HepG2 (cell line): ENCODE results near the gene RAD51. TPM values are rescaled to one million over a fixed set of nuclear protein-coding genes. Genes with fewer than 3 reads are reported as not detected.

ENCODE experiments used
- ATAC-seq: fragments of 200-7000 bp; cut with Tn5 transposase; 3 replicates; pipeline ENCODE4 v1.9.1; 2020; ENCODE audit warnings: mild to moderate bottlenecking, moderate library complexity
- BruUV-seq: library from RNA; stranded (reverse); fragments of 400-500 nt; replicated peaks from 2 replicates; lab custom pipeline; 2021; lab: Mats Ljungman, UMichigan
- CTCF ChIA-PET: fragments of 300-600 bp; formaldehyde crosslinking; extraction: SDS; loops from one replicate; lab custom pipeline; 2021; ENCODE audit warnings: low total read pairs, inconsistent platforms, low intra/inter-chr PET ratio; lab: Yijun Ruan, JAX
- POLR2A ChIA-PET: fragments of 350-600 bp; sonication (Branson Sonifier 250); formaldehyde crosslinking; loops from one replicate; lab custom pipeline; 2020; ENCODE audit warnings: antibody characterized with exemption, inconsistent platforms; lab: Yijun Ruan, JAX
- DNase-seq: peaks from one replicate; pipeline ENCODE4 v3.0.0-alpha.2; 2015; ENCODE audit warnings: low spot score
- FAIRE-seq: peaks from 3 replicates; lab custom pipeline; 2011; peaks lifted over from hg19 to GRCh38; lab: Jason Lieb, UNC
- H2AFZ ChIP-seq: one replicate; pipeline ENCODE4 v1.6.1; 2011; ENCODE audit warnings: low read length, inconsistent platforms
- H3K27ac ChIP-seq: fragments of 300-600 bp; 3 replicates; pipeline ENCODE4 v1.8.0; 2011; ENCODE audit warnings: mixed run types, mild to moderate bottlenecking, mixed read lengths, low read length, inconsistent platforms; ENCODE audit not compliant: insufficient read depth; ENCODE audit errors: extremely low read length
- H3K27me3 ChIP-seq, 2 experiments: fragments of 200-600 bp in 1 of 2; 2 replicates in 1 of 2; 3 replicates in 1 of 2; pipeline versions ENCODE4 v1.6.0 to v1.8.0; 2011; ENCODE audit warnings: low read length in 2 of 2, mild to moderate bottlenecking in 2 of 2, moderate library complexity in 2 of 2, inconsistent platforms in 1 of 2; ENCODE audit not compliant: insufficient read depth in 2 of 2, control insufficient read depth in 1 of 2
- H3K36me3 ChIP-seq, 2 experiments: fragments of 200-600 bp in 1 of 2; replicated peaks in 1 of 2; 2 replicates in 1 of 2; 3 replicates in 1 of 2; pipeline versions ENCODE4 v1.5.1 to v1.8.0; 2011; ENCODE audit warnings: low read length in 2 of 2, inconsistent platforms in 1 of 2; ENCODE audit not compliant: insufficient read depth in 2 of 2, control insufficient read depth in 1 of 2
- H3K4me1 ChIP-seq: 2 replicates; pipeline ENCODE4 v1.5.1; 2012; ENCODE audit warnings: low read length, inconsistent platforms; ENCODE audit not compliant: insufficient read depth
- H3K4me2 ChIP-seq: 2 replicates; pipeline ENCODE4 v1.6.0; 2011; ENCODE audit warnings: low read depth, low read length, inconsistent platforms
- H3K4me3 ChIP-seq, 3 experiments: fragments of 200-600 bp in 1 of 3; sonication (generic), shearing (Covaris generic) in 1 of 3; replicated peaks in 1 of 3; 2 replicates each; pipeline ENCODE4 v1.5.1; 2011 to 2016; ENCODE audit warnings: low read length in 3 of 3, inconsistent platforms in 2 of 3, low read depth in 2 of 3, mild to moderate bottlenecking in 2 of 3, control low read depth in 1 of 3, mixed read lengths in 1 of 3; ENCODE audit not compliant: insufficient read depth in 1 of 3
- H3K79me2 ChIP-seq: one replicate; pipeline ENCODE4 v1.6.1; 2011; ENCODE audit warnings: low read length, inconsistent platforms; ENCODE audit not compliant: insufficient read depth
- H3K9ac ChIP-seq: 2 replicates; pipeline ENCODE4 v1.6.0; 2011; ENCODE audit warnings: mild to moderate bottlenecking, low read depth, low read length, inconsistent platforms; ENCODE audit not compliant: insufficient read depth
- H3K9me3 ChIP-seq: 2 replicates; pipeline ENCODE4 v1.5.1; 2012; ENCODE audit warnings: mild to moderate bottlenecking, low read length
- H4K20me1 ChIP-seq: 2 replicates; pipeline ENCODE4 v1.6.0; 2011; ENCODE audit warnings: inconsistent platforms, mild to moderate bottlenecking, low read length, moderate library complexity; ENCODE audit not compliant: insufficient read depth
- AGO2 ChIP-seq: fragments of 200-400 bp; formaldehyde crosslinking; optimal IDR thresholded peaks from 2 replicates; pipeline ENCODE3; 2017; ENCODE audit warnings: mild to moderate bottlenecking, low read depth, low read length, moderate library complexity
- ATF1 ChIP-seq: IDR thresholded peaks from 2 replicates; pipeline ENCODE4 v1.6.1; 2016; ENCODE audit warnings: mild to moderate bottlenecking, control low read depth
- FOSL2 ChIP-seq: sonication (generic); formaldehyde crosslinking; IDR thresholded peaks from 2 replicates; pipeline ENCODE4 v1.4.0; 2020; ENCODE audit warnings: missing genetic modification reagents
- HNRNPUL1 ChIP-seq: fragments of 200-400 bp; formaldehyde crosslinking; IDR thresholded peaks from 2 replicates; pipeline ENCODE4 v1.6.1; 2017; ENCODE audit warnings: low read depth, mild to moderate bottlenecking, low read length, moderate library complexity
- MLLT10 ChIP-seq: sonication (generic); formaldehyde crosslinking; IDR thresholded peaks from 2 replicates; pipeline ENCODE4 v1.4.0; 2020; ENCODE audit warnings: missing genetic modification reagents
- NCOA1 ChIP-seq: sonication (generic); formaldehyde crosslinking; IDR thresholded peaks from 2 replicates; pipeline ENCODE4 v1.9.0; 2021; ENCODE audit warnings: missing genetic modification reagents
- PHF20 ChIP-seq: sonication (generic); formaldehyde crosslinking; IDR thresholded peaks from 2 replicates; pipeline ENCODE4 v1.5.0; 2020; ENCODE audit warnings: mild to moderate bottlenecking, missing genetic modification reagents
- PHF21A ChIP-seq: sonication (generic); formaldehyde crosslinking; IDR thresholded peaks from 2 replicates; pipeline ENCODE4 v1.5.0; 2020; ENCODE audit warnings: mild to moderate bottlenecking, missing genetic modification reagents
- ZNF12 ChIP-seq: sonication (generic); formaldehyde crosslinking; IDR thresholded peaks from 2 replicates; pipeline ENCODE4 v1.5.0; 2020; ENCODE audit warnings: missing genetic modification reagents
- ZNF549 ChIP-seq: sonication (generic); formaldehyde crosslinking; IDR thresholded peaks from 2 replicates; pipeline ENCODE4 v1.5.0; 2020; ENCODE audit warnings: missing genetic modification reagents
- ZNF766 ChIP-seq: sonication (generic); formaldehyde crosslinking; IDR thresholded peaks from 2 replicates; pipeline ENCODE4 v1.5.0; 2020; ENCODE audit warnings: missing genetic modification reagents, borderline replicate concordance
- ZNF772 ChIP-seq: sonication (generic); formaldehyde crosslinking; IDR thresholded peaks from 2 replicates; pipeline ENCODE4 v1.5.0; 2020; ENCODE audit warnings: mild to moderate bottlenecking, missing genetic modification reagents
- ZNF780A ChIP-seq: sonication (generic); formaldehyde crosslinking; IDR thresholded peaks from 2 replicates; pipeline ENCODE4 v1.8.0; 2022; ENCODE audit warnings: mild to moderate bottlenecking, missing genetic modification reagents, moderate library complexity
- ZNF781 ChIP-seq: sonication (generic); formaldehyde crosslinking; IDR thresholded peaks from 2 replicates; pipeline ENCODE4 v1.5.1; 2020; ENCODE audit warnings: borderline replicate concordance, mild to moderate bottlenecking, missing genetic modification reagents; ENCODE audit errors: not compliant biosample characterization
- WGBS: methylation state at CpG from one replicate; pipeline ENCODE4 v1.1.6; 2017; ENCODE audit warnings: low lambda C conversion rate; 5-methylcytosine and 5-hydroxymethylcytosine counted together
- in situ Hi-C: cut with HindIII; loops from 2 replicates; pipeline ENCODE4 v1.10.0; 2017; ENCODE audit warnings: low pct_unique_long_range_greater_than_20kb; ENCODE audit not compliant: extremely low pct_ligation_motif_present
- intact Hi-C: fragments of 100-400 bp; cut with micrococcal nuclease; formaldehyde crosslinking; loops from one replicate; pipeline ENCODE4 v1.10.0; 2022; ENCODE audit not compliant: unreplicated experiment
- polyA plus RNA-seq, 8 experiments: library from polyadenylated mRNA; depleted of rRNA in 3 of 8; stranded (reverse) in 7 of 8; unstranded in 1 of 8; fragments of >200 nt; fragmentation: Illumina TruSeq in 4 of 8; extraction: Trizol in 4 of 8; gene quantifications; 2 replicates each; pipeline versions ENCODE4 v1.2.1 to v1.2.3, GENCODE V29; 2011 to 2016; ENCODE audit warnings: low read depth in 4 of 8, missing spikeins in 1 of 8, mixed read lengths in 1 of 8; ENCODE audit not compliant: insufficient read depth in 1 of 8
- total RNA-seq, 5 experiments: library from RNA; depleted of rRNA; stranded (reverse); fragments of >200 nt; fragmentation: Illumina TruSeq; extraction: Trizol; gene quantifications; 2 replicates each; pipeline ENCODE4 v1.2.3, GENCODE V29; 2016; ENCODE audit warnings: low read depth in 1 of 5
- TF ChIP-seq, protein P1 (sequence below): sonication (generic); formaldehyde crosslinking; IDR thresholded peaks from 2 replicates; pipeline ENCODE4 v1.4.0; 2020; ENCODE audit warnings: missing genetic modification reagents, borderline replicate concordance
- TF ChIP-seq, protein P2 (sequence below): sonication (generic); formaldehyde crosslinking; IDR thresholded peaks from 2 replicates; pipeline ENCODE4 v1.5.1; 2020; ENCODE audit warnings: mild to moderate bottlenecking, missing genetic modification reagents, borderline replicate concordance
- TF ChIP-seq, protein P3 (sequence below): sonication (generic); formaldehyde crosslinking; IDR thresholded peaks from 2 replicates; pipeline ENCODE4 v1.4.0; 2020; ENCODE audit warnings: missing genetic modification reagents
- TF ChIP-seq, protein P4 (sequence below): IDR thresholded peaks from 2 replicates; pipeline ENCODE4 v1.6.1; 2016; ENCODE audit warnings: control low read depth

The RAD51 gene
- total and polyA plus RNA-seq, 2 of the 13 experiments (the other 11 are each of a cell fraction or from before 2014, with no cell fraction given): 8.5 to 12.8 TPM

DNA sequence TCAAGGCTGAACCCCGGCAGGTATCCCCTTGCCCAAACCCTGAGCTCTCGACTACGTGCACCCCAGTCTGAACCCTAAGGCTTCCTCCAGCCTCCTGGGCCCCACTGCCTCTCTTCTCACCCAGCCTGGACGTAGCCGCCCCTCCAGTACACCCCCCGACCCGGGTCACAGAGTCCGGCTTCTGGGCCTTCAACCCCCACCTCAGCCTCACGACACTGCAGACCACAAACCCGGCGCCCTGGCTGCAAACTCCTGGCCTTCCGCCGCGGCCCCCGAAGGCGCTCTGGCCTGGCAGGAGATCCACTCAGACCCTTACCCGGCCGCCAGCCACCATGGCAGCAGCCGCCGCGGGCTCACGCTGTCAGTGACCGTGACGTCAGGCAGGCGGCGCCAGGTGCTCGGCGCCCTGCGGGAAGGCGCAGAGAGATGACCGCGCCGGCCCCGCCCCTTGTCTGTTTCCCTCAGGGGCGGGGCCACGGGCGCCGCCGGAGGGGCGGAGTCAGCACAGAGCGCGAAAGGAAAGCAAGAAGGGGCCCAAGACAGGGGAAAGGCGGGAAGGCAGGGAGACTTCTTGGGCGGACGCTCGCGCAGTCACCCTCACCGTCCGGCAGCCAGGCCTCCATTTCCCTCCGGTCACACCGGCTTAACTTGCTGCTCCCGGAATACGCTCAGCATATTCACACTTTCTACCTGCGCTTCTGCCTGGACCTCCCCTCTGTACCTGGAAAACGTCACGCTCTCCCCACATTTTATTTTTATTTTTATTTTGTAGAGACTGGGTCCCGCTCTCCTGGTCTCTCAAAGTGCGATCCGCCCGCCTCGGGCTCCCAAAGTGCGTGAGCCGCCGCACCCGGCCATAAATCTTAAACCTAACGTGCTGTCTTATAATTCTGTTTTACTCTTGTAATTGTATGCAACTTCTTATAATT lies 60.2 kb downstream of the RAD51 start, which contains the start of gene RMDN3:
Gene RMDN3 (minus strand): TSS at position 372 of the 929 bp plus-strand sequence. CDS start 471 bp downstream, outside the sequence.
- Histone ChIP-seq H3K27ac (peak within 1 kb of the TSS; percentile 84), H3K36me3 (peaks cover 8 to 19% of the 10 kb centered on the region in 2 experiments), H4K20me1 (no peaks in the 10 kb centered on the region), H3K9me3 (no peaks in the 10 kb centered on the region), H3K9ac (peak within 1 kb of the TSS; percentile 87), H3K4me2 (peak within 1 kb of the TSS; percentile 84), H3K27me3 (no peaks in the 10 kb centered on the region), H3K4me1 (peaks cover 54% of the 10 kb centered on the region), H2AFZ (no peak within 1 kb of the TSS), H3K4me3 (peak within 1 kb of the TSS; percentile 83 to 98 (median 89)), H3K79me2 (peaks cover 30% of the 10 kb centered on the region)
- POLR2A ChIA-PET: no interaction called here
- ATAC-seq: peak; percentile 87
- CTCF ChIA-PET: no interaction called here
- WGBS: 37% methylated on average over 17 of the region's 66 CpGs
- DNase-seq: peak; percentile 77
- intact Hi-C loops (loop anchor here (10.0 kb wide), 1 partner anchor 160 kb away; the partner anchor contains the start of gene KNL1), in situ Hi-C loops (no loop called here)
- BruUV-seq: TSS peak; percentile 100
- FAIRE-seq: no peak
- TF ChIP-seq ZNF781 (CRISPR knock-in tag) (no peak), FOSL2 (CRISPR knock-in tag) (no peak; the same call in 1 of the 2 replicates), ZNF772 (CRISPR knock-in tag) (no peak), ZNF549 (CRISPR knock-in tag) (no peak), ZNF12 (CRISPR knock-in tag) (no peak), PHF20 (CRISPR knock-in tag) (peak; percentile 92), PHF21A (CRISPR knock-in tag) (no peak), HNRNPUL1 (peak; percentile 85; the same call in 1 of the 2 replicates), AGO2 (peak; percentile 50), NCOA1 (CRISPR knock-in tag) (no peak), ZNF766 (no peak), MLLT10 (no peak), ATF1 (CRISPR knock-in tag) (peak; percentile 99), ZNF780A (CRISPR knock-in tag) (no peak)
- TF ChIP-seq, protein P1, sequence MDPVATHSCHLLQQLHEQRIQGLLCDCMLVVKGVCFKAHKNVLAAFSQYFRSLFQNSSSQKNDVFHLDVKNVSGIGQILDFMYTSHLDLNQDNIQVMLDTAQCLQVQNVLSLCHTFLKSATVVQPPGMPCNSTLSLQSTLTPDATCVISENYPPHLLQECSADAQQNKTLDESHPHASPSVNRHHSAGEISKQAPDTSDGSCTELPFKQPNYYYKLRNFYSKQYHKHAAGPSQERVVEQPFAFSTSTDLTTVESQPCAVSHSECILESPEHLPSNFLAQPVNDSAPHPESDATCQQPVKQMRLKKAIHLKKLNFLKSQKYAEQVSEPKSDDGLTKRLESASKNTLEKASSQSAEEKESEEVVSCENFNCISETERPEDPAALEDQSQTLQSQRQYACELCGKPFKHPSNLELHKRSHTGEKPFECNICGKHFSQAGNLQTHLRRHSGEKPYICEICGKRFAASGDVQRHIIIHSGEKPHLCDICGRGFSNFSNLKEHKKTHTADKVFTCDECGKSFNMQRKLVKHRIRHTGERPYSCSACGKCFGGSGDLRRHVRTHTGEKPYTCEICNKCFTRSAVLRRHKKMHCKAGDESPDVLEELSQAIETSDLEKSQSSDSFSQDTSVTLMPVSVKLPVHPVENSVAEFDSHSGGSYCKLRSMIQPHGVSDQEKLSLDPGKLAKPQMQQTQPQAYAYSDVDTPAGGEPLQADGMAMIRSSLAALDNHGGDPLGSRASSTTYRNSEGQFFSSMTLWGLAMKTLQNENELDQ (CRISPR knock-in tag): no peak
- TF ChIP-seq, protein P2, sequence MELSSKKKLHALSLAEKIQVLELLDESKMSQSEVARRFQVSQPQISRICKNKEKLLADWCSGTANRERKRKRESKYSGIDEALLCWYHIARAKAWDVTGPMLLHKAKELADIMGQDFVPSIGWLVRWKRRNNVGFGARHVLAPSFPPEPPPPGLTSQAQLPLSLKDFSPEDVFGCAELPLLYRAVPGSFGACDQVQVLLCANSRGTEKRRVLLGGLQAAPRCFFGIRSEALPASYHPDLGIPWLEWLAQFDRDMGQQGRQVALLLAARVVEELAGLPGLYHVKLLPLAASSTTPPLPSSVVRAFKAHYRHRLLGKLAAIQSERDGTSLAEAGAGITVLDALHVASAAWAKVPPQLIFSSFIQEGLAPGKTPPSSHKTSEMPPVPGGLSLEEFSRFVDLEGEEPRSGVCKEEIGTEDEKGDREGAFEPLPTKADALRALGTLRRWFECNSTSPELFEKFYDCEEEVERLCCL (CRISPR knock-in tag): no peak
- TF ChIP-seq, protein P3, sequence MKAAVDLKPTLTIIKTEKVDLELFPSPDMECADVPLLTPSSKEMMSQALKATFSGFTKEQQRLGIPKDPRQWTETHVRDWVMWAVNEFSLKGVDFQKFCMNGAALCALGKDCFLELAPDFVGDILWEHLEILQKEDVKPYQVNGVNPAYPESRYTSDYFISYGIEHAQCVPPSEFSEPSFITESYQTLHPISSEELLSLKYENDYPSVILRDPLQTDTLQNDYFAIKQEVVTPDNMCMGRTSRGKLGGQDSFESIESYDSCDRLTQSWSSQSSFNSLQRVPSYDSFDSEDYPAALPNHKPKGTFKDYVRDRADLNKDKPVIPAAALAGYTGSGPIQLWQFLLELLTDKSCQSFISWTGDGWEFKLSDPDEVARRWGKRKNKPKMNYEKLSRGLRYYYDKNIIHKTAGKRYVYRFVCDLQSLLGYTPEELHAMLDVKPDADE: no peak
- TF ChIP-seq, protein P4, sequence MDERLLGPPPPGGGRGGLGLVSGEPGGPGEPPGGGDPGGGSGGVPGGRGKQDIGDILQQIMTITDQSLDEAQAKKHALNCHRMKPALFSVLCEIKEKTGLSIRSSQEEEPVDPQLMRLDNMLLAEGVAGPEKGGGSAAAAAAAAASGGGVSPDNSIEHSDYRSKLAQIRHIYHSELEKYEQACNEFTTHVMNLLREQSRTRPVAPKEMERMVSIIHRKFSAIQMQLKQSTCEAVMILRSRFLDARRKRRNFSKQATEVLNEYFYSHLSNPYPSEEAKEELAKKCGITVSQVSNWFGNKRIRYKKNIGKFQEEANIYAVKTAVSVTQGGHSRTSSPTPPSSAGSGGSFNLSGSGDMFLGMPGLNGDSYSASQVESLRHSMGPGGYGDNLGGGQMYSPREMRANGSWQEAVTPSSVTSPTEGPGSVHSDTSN (CRISPR knock-in tag): no peak
